Fibroblast of the aortic adventitia (primary cell): Measurements from ENCODE around the gene PEPD. TPM values are rescaled to one million over a fixed set of nuclear protein-coding genes. Genes with fewer than 3 reads are reported as not detected.

Experiments
- DNase-seq: peaks from one replicate; pipeline ENCODE4 v3.0.0-alpha.2; 2010; ENCODE audit warnings: low read depth
- H3K4me3 ChIP-seq: 2 replicates; pipeline ENCODE4 v1.5.1; 2011; ENCODE audit warnings: low read depth, mild to moderate bottlenecking, control low read depth, low read length, moderate library complexity
- total RNA-seq: library from RNA; depleted of rRNA; stranded (reverse); fragments of >200 nt; gene quantifications from 2 replicates; pipeline ENCODE4 v1.2.3, GENCODE V29; 2012; ENCODE audit warnings: low replicate concordance
- TF ChIP-seq, protein P1 (sequence below): IDR thresholded peaks from 2 replicates; pipeline ENCODE4 v1.5.1; 2011; ENCODE audit warnings: mild to moderate bottlenecking, low read length, control low read depth, inconsistent platforms; ENCODE audit not compliant: insufficient read depth

Gene PEPD
- total RNA-seq, 1 donor = 65.0 TPM

DNA sequence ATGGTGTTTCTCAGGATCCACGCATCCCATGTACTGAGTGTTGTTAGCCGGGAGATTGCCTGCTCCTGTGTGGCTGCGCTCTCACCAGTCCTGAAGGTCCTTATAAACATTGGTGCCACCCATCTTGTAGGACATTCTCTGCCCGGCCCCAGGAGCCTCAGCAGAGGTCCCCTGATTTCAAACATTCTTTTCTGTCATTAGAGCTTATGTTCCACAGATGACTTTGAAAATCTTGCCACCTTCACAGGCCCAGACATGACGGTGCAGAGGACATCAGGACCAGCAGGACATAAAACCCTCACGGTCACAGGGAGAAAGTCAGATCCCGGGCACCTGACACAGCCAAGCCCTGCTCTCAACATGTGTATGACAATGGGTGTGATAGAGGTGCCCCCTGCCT is 33.2 kb upstream of the PEPD start:
- TF ChIP-seq, protein P1, sequence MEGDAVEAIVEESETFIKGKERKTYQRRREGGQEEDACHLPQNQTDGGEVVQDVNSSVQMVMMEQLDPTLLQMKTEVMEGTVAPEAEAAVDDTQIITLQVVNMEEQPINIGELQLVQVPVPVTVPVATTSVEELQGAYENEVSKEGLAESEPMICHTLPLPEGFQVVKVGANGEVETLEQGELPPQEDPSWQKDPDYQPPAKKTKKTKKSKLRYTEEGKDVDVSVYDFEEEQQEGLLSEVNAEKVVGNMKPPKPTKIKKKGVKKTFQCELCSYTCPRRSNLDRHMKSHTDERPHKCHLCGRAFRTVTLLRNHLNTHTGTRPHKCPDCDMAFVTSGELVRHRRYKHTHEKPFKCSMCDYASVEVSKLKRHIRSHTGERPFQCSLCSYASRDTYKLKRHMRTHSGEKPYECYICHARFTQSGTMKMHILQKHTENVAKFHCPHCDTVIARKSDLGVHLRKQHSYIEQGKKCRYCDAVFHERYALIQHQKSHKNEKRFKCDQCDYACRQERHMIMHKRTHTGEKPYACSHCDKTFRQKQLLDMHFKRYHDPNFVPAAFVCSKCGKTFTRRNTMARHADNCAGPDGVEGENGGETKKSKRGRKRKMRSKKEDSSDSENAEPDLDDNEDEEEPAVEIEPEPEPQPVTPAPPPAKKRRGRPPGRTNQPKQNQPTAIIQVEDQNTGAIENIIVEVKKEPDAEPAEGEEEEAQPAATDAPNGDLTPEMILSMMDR = no peak
- no peak for DNase-seq
- H3K4me3 ChIP-seq = no peak overlapping the region

DNA sequence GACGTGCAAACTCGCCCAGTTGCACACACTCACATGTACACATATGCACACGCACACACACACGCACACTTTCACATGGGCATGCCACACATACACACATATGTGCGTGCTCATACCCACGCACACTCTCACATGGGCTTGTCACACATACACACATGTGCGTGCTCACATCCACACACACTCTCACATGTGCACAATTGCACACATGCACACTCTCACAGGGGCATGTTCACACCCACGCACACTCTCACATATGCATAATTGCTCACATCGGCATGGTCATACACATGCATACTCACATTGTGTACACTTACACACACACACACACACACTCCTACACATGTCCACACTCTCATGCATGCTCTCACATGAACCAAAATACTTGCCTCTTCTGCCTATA is 32.8 kb upstream of the PEPD start:
- no peak for DNase-seq
- no peak overlapping the region for H3K4me3 ChIP-seq
- TF ChIP-seq, protein P1 = no peak

DNA sequence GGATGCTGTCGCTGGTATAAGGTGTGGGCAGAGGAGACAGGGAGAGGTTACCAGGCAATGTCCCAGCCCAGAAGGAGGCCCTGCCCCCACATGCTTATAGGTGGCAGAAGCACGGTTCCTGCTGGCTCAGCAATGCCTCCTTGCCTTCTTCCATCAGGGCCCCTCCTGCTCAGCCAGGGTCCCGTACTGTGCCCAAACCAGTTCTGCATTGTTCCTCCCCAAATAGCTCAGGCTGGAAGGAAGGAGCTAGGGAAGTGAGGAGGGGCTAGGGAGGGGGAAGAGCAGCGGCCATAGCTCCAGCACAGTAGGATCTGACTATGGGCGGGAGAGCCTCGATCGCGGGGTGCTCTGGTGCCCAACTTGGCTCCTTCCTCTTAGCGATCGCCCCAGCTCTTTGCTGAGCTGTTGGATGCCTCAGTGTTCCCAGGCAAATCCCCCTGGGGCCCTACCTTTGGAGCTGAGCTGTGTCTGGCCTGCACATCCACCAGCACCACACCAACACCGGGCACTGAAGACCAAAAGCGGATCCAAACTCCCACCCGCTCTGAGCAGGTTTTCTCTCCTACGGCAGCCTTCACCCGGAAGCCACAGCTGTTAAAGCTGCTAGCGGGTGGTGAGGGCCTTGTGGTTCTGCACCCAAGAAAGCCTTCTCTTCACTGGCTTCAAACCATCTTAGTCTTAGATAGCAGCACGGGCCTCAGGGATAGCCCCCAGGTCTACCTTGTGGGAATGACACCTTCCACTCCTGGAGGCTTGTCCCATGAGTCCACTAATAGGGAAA is 32.1 kb upstream of the PEPD start:
- H3K4me3 ChIP-seq = no peak overlapping the region
- DNase-seq = no peak
- TF ChIP-seq, protein P1 = no peak

- TF ChIP-seq, protein P1 = no peak
- DNase-seq = no peak
- H3K4me3 ChIP-seq = no peak overlapping the region
Measured at GRCh38 chr19:33552928-33553279, 31.3 kb upstream of the PEPD start.

DNA sequence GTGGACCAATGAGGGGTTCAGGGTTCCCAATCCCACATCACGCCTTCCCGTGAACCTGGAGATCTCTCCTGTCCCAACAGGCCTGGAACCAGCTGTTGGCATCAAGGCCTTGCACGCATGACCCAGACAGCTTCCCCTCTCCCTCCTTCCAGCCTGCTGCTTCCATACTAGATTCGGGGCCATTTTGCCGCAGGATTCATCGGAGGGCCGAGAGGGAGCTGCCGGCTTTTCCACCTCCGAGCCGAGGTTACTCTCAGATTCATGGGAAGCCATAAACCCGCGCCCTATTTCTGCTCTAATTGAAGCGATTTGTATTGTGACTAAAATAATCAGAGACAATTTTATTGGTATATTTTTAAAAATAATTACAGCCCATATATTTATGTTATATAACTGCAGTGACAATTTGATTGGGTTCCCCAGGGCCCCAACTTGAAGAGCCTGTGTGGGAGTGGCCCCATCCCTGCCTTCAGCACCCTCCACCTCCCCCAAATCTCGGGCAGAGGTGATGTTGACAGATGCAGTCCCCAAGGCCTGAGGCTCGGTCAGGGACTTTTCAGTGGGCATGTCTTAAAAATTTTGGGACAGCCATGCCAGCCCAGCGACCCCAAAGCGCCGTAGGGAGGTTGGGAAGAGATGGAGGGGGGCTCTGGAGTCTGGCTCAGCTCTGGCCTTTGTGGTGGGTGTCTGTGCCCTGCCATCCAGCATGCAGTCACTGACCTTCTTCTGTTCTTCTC is 30.8 kb upstream of the PEPD start:
- no peak for DNase-seq
- H3K4me3 ChIP-seq = no peak overlapping the region
- TF ChIP-seq, protein P1 = no peak

- TF ChIP-seq, protein P1 = no peak
- no peak overlapping the region for H3K4me3 ChIP-seq
- no peak for DNase-seq
Measured at GRCh38 chr19:33551676-33552075, 30.1 kb upstream of the PEPD start.
